GM23248 (cell line): ENCODE data around the gene ITIH3. TPM values are rescaled to one million over a fixed set of nuclear protein-coding genes. Genes with fewer than 3 reads are reported as not detected.

Experiments
- DNase-seq: peaks from one replicate; pipeline ENCODE4 v3.0.0-alpha.2; 2015
- H2AFZ ChIP-seq: fragments of 200-600 bp; sonication (generic); 2 replicates; pipeline ENCODE4 v1.6.1; 2016; ENCODE audit warnings: antibody characterized with exemption
- H3F3A ChIP-seq: fragments of 200-600 bp; sonication (generic); 2 replicates; pipeline ENCODE4 v1.6.1; 2016; ENCODE audit warnings: mild to moderate bottlenecking, antibody characterized with exemption, mixed run types; ENCODE audit not compliant: insufficient read depth
- H3K27ac ChIP-seq: fragments of 200-600 bp; sonication (generic); 2 replicates; pipeline ENCODE4 v1.5.1; 2016; ENCODE audit warnings: mild to moderate bottlenecking
- H3K27me3 ChIP-seq: fragments of 200-600 bp; sonication (generic); replicated peaks from 2 replicates; pipeline ENCODE4 v1.6.1; 2016; ENCODE audit warnings: mild to moderate bottlenecking; ENCODE audit not compliant: insufficient read depth
- H3K36me3 ChIP-seq: fragments of 200-600 bp; sonication (generic); 2 replicates; pipeline ENCODE4 v1.6.1; 2016; ENCODE audit warnings: low read depth, mild to moderate bottlenecking
- H3K4me1 ChIP-seq: fragments of 200-600 bp; sonication (generic); 2 replicates; pipeline ENCODE4 v1.6.1; 2016; ENCODE audit warnings: mild to moderate bottlenecking; ENCODE audit not compliant: insufficient read depth
- H3K4me2 ChIP-seq: fragments of 200-600 bp; sonication (generic); one replicate; pipeline ENCODE4 v1.6.1; 2016; ENCODE audit warnings: mild to moderate bottlenecking; ENCODE audit not compliant: unreplicated experiment
- H3K4me3 ChIP-seq: fragments of 200-600 bp; sonication (generic); 2 replicates; pipeline ENCODE4 v1.5.1; 2016; ENCODE audit warnings: mild to moderate bottlenecking
- H3K79me2 ChIP-seq: fragments of 200-600 bp; sonication (generic); 2 replicates; pipeline ENCODE4 v1.6.1; 2016; ENCODE audit warnings: mild to moderate bottlenecking; ENCODE audit not compliant: insufficient read depth
- H3K9ac ChIP-seq: fragments of 200-600 bp; sonication (generic); 2 replicates; pipeline ENCODE4 v1.6.1; 2016; ENCODE audit warnings: mild to moderate bottlenecking
- H3K9me2 ChIP-seq: fragments of 200-600 bp; sonication (generic); 2 replicates; pipeline ENCODE4 v1.6.1; 2016; ENCODE audit warnings: mixed run types, mild to moderate bottlenecking, moderate library complexity; ENCODE audit not compliant: insufficient read depth
- H3K9me3 ChIP-seq: fragments of 200-600 bp; sonication (generic); one replicate; pipeline ENCODE4 v1.6.1; 2017; ENCODE audit warnings: low read depth
- H4K20me1 ChIP-seq: fragments of 200-600 bp; sonication (generic); 2 replicates; pipeline ENCODE4 v1.6.0; 2016; ENCODE audit not compliant: insufficient read depth
- EZH2 ChIP-seq: fragments of 200-600 bp; sonication (generic); IDR thresholded peaks from 2 replicates; pipeline ENCODE4 v1.6.1; 2018; ENCODE audit warnings: antibody characterized with exemption, mild to moderate bottlenecking; ENCODE audit not compliant: insufficient read depth, poor library complexity, severe bottlenecking
- EZH2phosphoT487 ChIP-seq: fragments of 200-600 bp; sonication (generic); IDR thresholded peaks from 2 replicates; pipeline ENCODE4 v1.6.1; 2018; ENCODE audit warnings: antibody characterized with exemption, moderate library complexity, mild to moderate bottlenecking, low read depth; ENCODE audit not compliant: insufficient read depth
- WGBS, 2 experiments: methylation state at CpG; one replicate each; pipeline ENCODE4 v1.1.6; 2015 to 2017; ENCODE audit warnings: low lambda C conversion rate in 2 of 2, low coverage in 1 of 2; ENCODE audit errors: missing lambda C conversion rate in 2 of 2; 5-methylcytosine and 5-hydroxymethylcytosine counted together
- in situ Hi-C: fragments of 300-500 bp; cut with MboI; formaldehyde crosslinking; loops from 2 replicates; pipeline ENCODE4 v1.15.0; 2020
- polyA plus RNA-seq: library from polyadenylated mRNA; unstranded; fragments of >200 nt; fragmentation: Nextera tagmentation; extraction: Ambion mirVana; gene quantifications from 2 replicates; pipeline ENCODE4 v1.2.1, GENCODE V29; 2016
- total RNA-seq: library from RNA; depleted of rRNA; stranded (reverse); fragments of >200 nt; shearing (Covaris generic); gene quantifications from 2 replicates; pipeline ENCODE4 v1.2.3, GENCODE V29; 2014

The ITIH3 gene
- total and polyA plus RNA-seq, 2 experiments from 2014 or later: not detected

- H3K36me3 ChIP-seq: no peaks in the 10 kb centered on the region
- H3K4me2 ChIP-seq: no peak overlapping the region
- TF ChIP-seq EZH2 (no peak), EZH2phosphoT487 (no peak)
- H3K27me3 ChIP-seq: no peaks in the 10 kb centered on the region
- no peak for DNase-seq
- 41 to 58% methylated on average over 7 of the region's 7 CpGs for WGBS, 2 experiments
- H3F3A ChIP-seq: no peaks in the 10 kb centered on the region
- H4K20me1 ChIP-seq: no peaks in the 10 kb centered on the region
- H3K9ac ChIP-seq: no peak overlapping the region
- in situ Hi-C loops: no loop called here
- H2AFZ ChIP-seq: no peak overlapping the region
- H3K4me3 ChIP-seq: no peak overlapping the region
- H3K9me2 ChIP-seq: no peaks in the 10 kb centered on the region
- no peak overlapping the region for H3K27ac ChIP-seq
- no peaks in the 10 kb centered on the region for H3K79me2 ChIP-seq
- no peaks in the 10 kb centered on the region for H3K9me3 ChIP-seq
- no peaks in the 10 kb centered on the region for H3K4me1 ChIP-seq
Observed at GRCh38 chr3:52811452-52812011, 16.9 kb downstream of the ITIH3 start.

DNA sequence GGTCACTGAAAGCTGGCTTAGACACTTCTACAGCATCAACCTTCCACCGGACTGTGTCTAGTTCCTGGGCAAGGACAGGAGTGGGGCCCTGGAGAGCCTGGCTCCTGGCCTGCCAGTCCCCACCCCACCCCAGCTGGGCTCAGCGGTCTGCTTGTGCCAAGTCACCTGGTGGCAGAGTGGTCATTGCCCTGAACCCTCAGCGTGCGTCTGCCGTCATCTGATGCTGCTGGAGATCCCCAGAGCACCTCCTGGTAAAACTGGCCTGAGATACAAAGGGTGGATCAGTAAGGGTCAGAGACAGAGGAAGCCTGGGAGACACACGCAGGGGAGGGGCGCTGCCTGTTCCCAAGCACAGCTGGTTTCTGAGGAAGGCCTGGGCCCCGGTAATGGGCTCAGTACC, 19.2 kb downstream of the ITIH3 start:
- in situ Hi-C loops: no loop called here
- Histone ChIP-seq H3K9ac (no peak overlapping the region), H3K4me1 (no peaks in the 10 kb centered on the region), H3K79me2 (no peaks in the 10 kb centered on the region), H3K36me3 (no peaks in the 10 kb centered on the region), H3K27ac (no peak overlapping the region), H3K9me2 (no peaks in the 10 kb centered on the region), H3K9me3 (no peaks in the 10 kb centered on the region), H3F3A (no peaks in the 10 kb centered on the region), H3K4me3 (no peak overlapping the region), H3K27me3 (no peaks in the 10 kb centered on the region), H3K4me2 (no peak overlapping the region), H2AFZ (no peak overlapping the region), H4K20me1 (no peaks in the 10 kb centered on the region)
- no peak for TF ChIP-seq EZH2phosphoT487
- DNase-seq: no peak
- 71% methylated on average over 8 of the region's 8 CpGs for WGBS, 2 experiments

DNA sequence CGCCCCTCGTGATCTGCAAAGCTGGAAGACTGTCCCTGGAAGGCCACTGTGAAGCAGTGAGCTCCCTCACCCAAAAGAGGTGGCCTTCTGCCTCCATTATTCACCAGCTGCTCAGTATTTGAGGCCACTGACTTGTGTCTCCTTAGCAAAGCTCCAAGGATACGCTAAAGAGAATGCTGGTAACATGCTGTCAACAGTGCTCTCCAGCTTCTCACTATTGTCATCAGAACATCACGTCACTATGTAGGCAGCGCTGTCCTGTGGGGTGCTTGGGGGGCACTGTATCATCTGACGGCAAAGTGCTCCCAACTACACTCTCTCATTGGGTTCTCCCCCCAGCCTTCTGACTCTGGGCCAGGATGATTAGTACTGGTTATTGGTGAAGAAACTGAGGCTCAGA, 21.6 kb downstream of the ITIH3 start:
- no peak for DNase-seq
- TF ChIP-seq EZH2phosphoT487 (no peak), EZH2 (no peak)
- no peaks in the 10 kb centered on the region for H3K9me3 ChIP-seq
- in situ Hi-C loops: no loop called here
- no peak overlapping the region for H3K4me3 ChIP-seq
- no peak overlapping the region for H3K4me2 ChIP-seq
- H3K27ac ChIP-seq: no peak overlapping the region
- H3K4me1 ChIP-seq: no peaks in the 10 kb centered on the region
- no peaks in the 10 kb centered on the region for H3K9me2 ChIP-seq
- no peaks in the 10 kb centered on the region for H3K36me3 ChIP-seq
- no peaks in the 10 kb centered on the region for H3K79me2 ChIP-seq
- WGBS, 2 experiments: 75 to 82% methylated on average over 6 of the region's 6 CpGs
- H3K9ac ChIP-seq: no peak overlapping the region
- no peak overlapping the region for H2AFZ ChIP-seq
- H3K27me3 ChIP-seq: no peaks in the 10 kb centered on the region
- no peaks in the 10 kb centered on the region for H3F3A ChIP-seq
- no peaks in the 10 kb centered on the region for H4K20me1 ChIP-seq

- TF ChIP-seq EZH2 (no peak), EZH2phosphoT487 (no peak)
- no peak overlapping the region for H3K4me3 ChIP-seq
- H3K36me3 ChIP-seq: no peaks in the 10 kb centered on the region
- no peak overlapping the region for H3K4me2 ChIP-seq
- H3K79me2 ChIP-seq: no peaks in the 10 kb centered on the region
- no peak overlapping the region for H3K27ac ChIP-seq
- DNase-seq: no peak
- H3K4me1 ChIP-seq: no peaks in the 10 kb centered on the region
- H3K9me3 ChIP-seq: no peaks in the 10 kb centered on the region
- WGBS, 2 experiments: 91 to 97% methylated on average over 10 of the region's 10 CpGs
- in situ Hi-C loops: no loop called here
- H3K9me2 ChIP-seq: no peaks in the 10 kb centered on the region
- no peak overlapping the region for H3K9ac ChIP-seq
- no peaks in the 10 kb centered on the region for H4K20me1 ChIP-seq
- no peak overlapping the region for H2AFZ ChIP-seq
- H3K27me3 ChIP-seq: no peaks in the 10 kb centered on the region
- no peaks in the 10 kb centered on the region for H3F3A ChIP-seq
Observed at GRCh38 chr3:52816654-52817053, 22.1 kb downstream of the ITIH3 start.

- H3K27me3 ChIP-seq: no peaks in the 10 kb centered on the region
- 92 to 95% methylated on average over 10 of the region's 10 CpGs for WGBS, 2 experiments
- H3K9me2 ChIP-seq: no peaks in the 10 kb centered on the region
- DNase-seq: no peak
- H3K4me1 ChIP-seq: no peaks in the 10 kb centered on the region
- no peak overlapping the region for H3K4me3 ChIP-seq
- H3K27ac ChIP-seq: no peak overlapping the region
- no peak overlapping the region for H3K9ac ChIP-seq
- TF ChIP-seq EZH2phosphoT487: no peak
- no peak for TF ChIP-seq EZH2
- no peaks in the 10 kb centered on the region for H3K36me3 ChIP-seq
- H3K4me2 ChIP-seq: no peak overlapping the region
- H3K79me2 ChIP-seq: no peaks in the 10 kb centered on the region
- no peak overlapping the region for H2AFZ ChIP-seq
- no peaks in the 10 kb centered on the region for H4K20me1 ChIP-seq
- in situ Hi-C loops: no loop called here
- no peaks in the 10 kb centered on the region for H3K9me3 ChIP-seq
- no peaks in the 10 kb centered on the region for H3F3A ChIP-seq
Observed at GRCh38 chr3:52817221-52817620, 22.6 kb downstream of the ITIH3 start.
